A549 treated with dexamethasone at 1 μM for 4 hours (cell line): ENCODE data around the gene CTF1. TPM values are rescaled to one million over a fixed set of nuclear protein-coding genes. Genes with fewer than 3 reads are reported as not detected.

Experiments
- total RNA-seq: library from RNA; stranded (reverse); fragments of 200-300 nt; extraction: Qiagen RNA extraction; gene quantifications from 5 replicates; pipeline ENCODE4 v1.2.3, GENCODE V29; 2022

Gene CTF1
- 0.07 to 0.26 TPM (median 0.21 TPM) in 5 replicates for total RNA-seq

GRCh38 chr16:30896261-30896888 is at the start of gene CTF1:
CTF1 (plus strand) TSS chr16:30896614; CDS start chr16:30896644, 30 bp downstream.

GRCh38 chr16:30893744-30894539 is 2.5 kb upstream of the CTF1 start, which contains the start of gene BCL7C:
BCL7C (minus strand) TSS chr16:30894077; CDS start chr16:30893944, 133 bp downstream.

GRCh38 chr16:30923554-30924075 is 27.2 kb downstream of the CTF1 start, which contains the start of gene FBXL19:
FBXL19 (plus strand) TSS chr16:30923572; CDS start chr16:30925755, 2,183 bp downstream.

GRCh38 chr16:30948667-30949649 is 52.5 kb downstream of the CTF1 start, which contains the start of gene ORAI3:
ORAI3 (plus strand) TSS chr16:30949068; CDS start chr16:30949290, 222 bp downstream.

Other genes starting within 250 kb of the CTF1 start
- gene PRR14, start 245.7 kb upstream of the CTF1 start, total RNA-seq: 15.9 to 23.6 TPM (median 22.7 TPM) in 5 replicates
- gene FBRS, start 238.2 kb upstream of the CTF1 start, total RNA-seq: 26.0 to 48.5 TPM (median 46.3 TPM) in 5 replicates
- 7.8 to 36.9 TPM (median 31.2 TPM) in 5 replicates for gene SRCAP, start 197.4 kb upstream of the CTF1 start, total RNA-seq
- 19.9 to 31.6 TPM (median 26.2 TPM) in 5 replicates for gene PHKG2, start 148.2 kb upstream of the CTF1 start, total RNA-seq
- gene CFAP119, start 134.6 kb upstream of the CTF1 start, total RNA-seq: 3.1 to 8.7 TPM (median 7.5 TPM) in 5 replicates
- 67.2 to 89.4 TPM (median 83.7 TPM) in 5 replicates for gene RNF40, start 134.3 kb upstream of the CTF1 start, total RNA-seq
- gene ZNF629, start 109.4 kb upstream of the CTF1 start, total RNA-seq: 17.1 to 20.8 TPM (median 19.3 TPM) in 5 replicates
- 28.2 to 42.9 TPM (median 40.1 TPM) in 5 replicates for gene BCL7C, start 2.5 kb upstream of the CTF1 start, total RNA-seq
- gene FBXL19, start 27.0 kb downstream of the CTF1 start, total RNA-seq: 10.3 to 22.1 TPM (median 19.3 TPM) in 5 replicates
- gene ORAI3, start 52.5 kb downstream of the CTF1 start, total RNA-seq: 9.4 to 14.4 TPM (median 11.0 TPM) in 5 replicates
- gene SETD1A, start 61.1 kb downstream of the CTF1 start, total RNA-seq: 13.3 to 22.5 TPM (median 20.3 TPM) in 5 replicates
- gene HSD3B7, start 88.6 kb downstream of the CTF1 start, total RNA-seq: 11.5 to 17.6 TPM (median 14.2 TPM) in 5 replicates
- gene STX1B, start 114.0 kb downstream of the CTF1 start, total RNA-seq: 1.6 to 2.4 TPM (median 1.9 TPM) in 5 replicates
- gene STX4, start 136.9 kb downstream of the CTF1 start, total RNA-seq: 55.0 to 65.3 TPM (median 57.5 TPM) in 5 replicates
- 10.8 to 18.9 TPM (median 14.7 TPM) in 5 replicates for gene ZNF668, start 177.6 kb downstream of the CTF1 start, total RNA-seq
- gene ZNF646, start 177.8 kb downstream of the CTF1 start, total RNA-seq: 6.0 to 12.2 TPM (median 10.6 TPM) in 5 replicates
- 0.64 to 2.0 TPM (median 1.1 TPM) in 5 replicates for gene PRSS53, start 192.3 kb downstream of the CTF1 start, total RNA-seq
- 101 to 130 TPM (median 125 TPM) in 5 replicates for gene VKORC1, start 198.2 kb downstream of the CTF1 start, total RNA-seq
- gene BCKDK, start 211.8 kb downstream of the CTF1 start, total RNA-seq: 39.2 to 58.5 TPM (median 52.3 TPM) in 5 replicates
- gene KAT8, start 221.1 kb downstream of the CTF1 start, total RNA-seq: 41.5 to 51.5 TPM (median 50.7 TPM) in 5 replicates
- 0.82 to 1.8 TPM (median 1.3 TPM) in 5 replicates for gene PRSS8, start 239.1 kb downstream of the CTF1 start, total RNA-seq